Astrocyte of the cerebellum (primary cell): ENCODE data around the gene CFC1B.
"Not testable (repeated sequence)": the region's sequence is repeated elsewhere in the genome, so short reads cannot be mapped to it uniquely, and the experiment has no call there.

ENCODE experiments used
- DNase-seq: peaks from one replicate; pipeline ENCODE4 v3.0.0-alpha.2; 2011; ENCODE audit warnings: low read depth
- H3K4me3 ChIP-seq: 2 replicates; pipeline ENCODE4 v1.5.1; 2011; ENCODE audit warnings: mild to moderate bottlenecking, low read depth, low read length, moderate library complexity
- in situ Hi-C: cut with HindIII; loops from 2 replicates; pipeline ENCODE4 v1.10.0; 2017; ENCODE audit warnings: low sequenced_read_pairs

The CFC1B gene

GRCh38 chr2:130520992-130521391 is at the start of gene CFC1B:
TSS of gene CFC1B (plus strand) at chr2:130521222. CDS start at chr2:130521485, 263 bp downstream.
- DNase-seq, H3K4me3 ChIP-seq, in situ Hi-C loops: not testable (repeated sequence)

- H3K4me3 ChIP-seq, DNase-seq, in situ Hi-C loops: not testable (repeated sequence)
Observed at GRCh38 chr2:130491073-130491472, 29.9 kb upstream of the CFC1B start.

- DNase-seq, H3K4me3 ChIP-seq, in situ Hi-C loops: not testable (repeated sequence)
Observed at GRCh38 chr2:130509228-130509627, 11.8 kb upstream of the CFC1B start, which contains the start of gene POTEI. TSS of gene POTEI (minus strand) at chr2:130509328. CDS start at chr2:130509235, 93 bp downstream.

GRCh38 chr2:130510807-130511746 is 9.9 kb upstream of the CFC1B start:
- H3K4me3 ChIP-seq, in situ Hi-C loops, DNase-seq: not testable (repeated sequence)

GRCh38 chr2:130511747-130512451 is 9.1 kb upstream of the CFC1B start:
- DNase-seq, H3K4me3 ChIP-seq, in situ Hi-C loops: not testable (repeated sequence)

DNA sequence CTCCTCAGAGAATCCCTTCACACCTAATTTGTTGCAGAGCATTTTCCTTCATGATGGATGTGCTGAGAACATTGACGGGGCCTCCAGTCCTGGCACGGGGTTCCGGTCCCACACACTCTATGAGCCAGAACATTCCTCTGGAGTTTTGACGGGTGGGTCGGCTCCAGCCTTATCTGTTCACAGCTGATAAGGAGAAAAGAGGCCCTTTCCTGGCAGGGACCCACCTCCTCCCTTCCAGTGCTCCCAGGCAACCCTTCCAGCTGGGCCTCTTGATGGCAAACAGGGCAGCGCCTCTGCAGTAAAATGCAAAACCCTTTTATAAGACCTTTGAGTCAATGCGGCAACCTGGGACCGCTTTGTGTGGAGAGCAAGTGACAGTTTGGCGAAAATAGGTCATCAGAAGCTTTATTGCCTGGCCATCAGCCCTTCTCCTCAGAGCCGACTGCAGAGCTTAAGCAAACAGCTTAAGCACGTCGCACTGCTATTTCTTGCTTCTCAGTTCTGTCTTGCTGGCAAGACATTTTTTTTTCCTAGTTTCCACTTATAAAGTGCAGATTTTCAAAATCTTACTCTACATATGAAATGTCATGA is 2.4 kb upstream of the CFC1B start:
- in situ Hi-C loops, DNase-seq, H3K4me3 ChIP-seq: not testable (repeated sequence)

GRCh38 chr2:130522390-130522789 is 1.4 kb downstream of the CFC1B start:
- H3K4me3 ChIP-seq, DNase-seq, in situ Hi-C loops: not testable (repeated sequence)

DNA sequence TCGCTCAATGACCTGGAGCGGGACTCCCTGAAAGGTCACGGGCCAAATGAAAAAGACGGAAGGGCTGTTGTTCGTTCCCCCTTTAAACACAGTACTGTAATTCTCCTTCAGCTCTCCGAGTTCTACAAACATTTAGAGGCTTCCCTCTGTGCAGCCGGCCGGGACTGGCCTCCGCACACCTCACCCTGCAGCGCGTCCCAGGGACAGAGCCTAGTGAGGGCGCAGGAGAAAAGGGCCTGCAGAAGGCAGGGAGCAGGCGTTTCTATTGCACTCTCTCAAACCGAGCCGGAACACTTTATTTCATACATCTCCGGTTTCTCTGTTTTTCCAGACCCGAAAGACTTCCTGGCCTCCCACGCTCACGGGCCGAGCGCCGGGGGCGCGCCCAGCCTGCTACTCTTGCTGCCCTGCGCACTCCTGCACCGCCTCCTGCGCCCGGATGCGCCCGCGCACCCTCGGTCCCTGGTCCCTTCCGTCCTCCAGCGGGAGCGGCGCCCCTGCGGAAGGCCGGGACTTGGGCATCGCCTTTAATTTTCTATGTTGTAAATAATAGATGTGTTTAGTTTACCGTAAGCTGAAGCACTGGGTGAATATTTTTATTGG is 6.4 kb downstream of the CFC1B start:
- DNase-seq, H3K4me3 ChIP-seq, in situ Hi-C loops: not testable (repeated sequence)

DNA sequence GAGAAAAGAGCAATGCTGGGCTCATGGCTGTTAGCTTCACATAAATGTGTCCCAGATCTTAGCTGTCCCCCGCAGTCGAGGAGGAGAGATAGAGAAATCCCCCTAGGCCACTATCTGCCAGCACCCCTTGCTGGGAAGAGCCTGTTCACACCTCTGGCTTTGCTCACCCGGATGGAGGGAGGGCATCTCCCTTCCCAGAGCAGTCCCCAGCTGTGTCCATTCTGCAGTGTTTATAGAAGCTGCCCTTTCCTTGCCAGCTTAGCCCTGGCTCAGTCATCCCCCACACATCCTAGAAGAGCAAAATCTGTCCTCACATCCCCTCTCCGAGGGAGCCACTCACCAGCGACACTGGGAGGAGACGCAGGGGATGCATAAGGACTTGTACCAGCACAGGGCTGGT is 8.5 kb downstream of the CFC1B start:
- in situ Hi-C loops, H3K4me3 ChIP-seq, DNase-seq: not testable (repeated sequence)

DNA sequence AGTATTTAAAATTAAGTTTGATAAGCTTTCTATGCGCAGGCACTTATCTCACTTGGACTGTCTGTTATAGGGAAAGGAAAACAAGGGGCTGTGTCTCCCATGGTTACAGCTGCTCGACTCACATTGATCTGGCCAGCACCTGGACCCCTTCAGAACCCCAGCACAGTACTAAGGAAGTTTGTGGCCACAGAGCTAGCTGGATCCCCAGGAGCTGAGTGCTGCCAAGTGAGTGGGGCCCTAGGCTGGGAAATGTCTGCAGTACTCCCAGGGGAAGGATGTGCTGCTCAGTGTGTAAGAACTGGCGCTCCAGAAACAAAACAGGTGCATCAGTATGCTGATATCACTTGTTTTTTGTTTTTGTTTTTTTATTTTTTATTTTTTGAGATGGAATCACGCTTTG is 9.2 kb downstream of the CFC1B start:
- H3K4me3 ChIP-seq, DNase-seq, in situ Hi-C loops: not testable (repeated sequence)

DNA sequence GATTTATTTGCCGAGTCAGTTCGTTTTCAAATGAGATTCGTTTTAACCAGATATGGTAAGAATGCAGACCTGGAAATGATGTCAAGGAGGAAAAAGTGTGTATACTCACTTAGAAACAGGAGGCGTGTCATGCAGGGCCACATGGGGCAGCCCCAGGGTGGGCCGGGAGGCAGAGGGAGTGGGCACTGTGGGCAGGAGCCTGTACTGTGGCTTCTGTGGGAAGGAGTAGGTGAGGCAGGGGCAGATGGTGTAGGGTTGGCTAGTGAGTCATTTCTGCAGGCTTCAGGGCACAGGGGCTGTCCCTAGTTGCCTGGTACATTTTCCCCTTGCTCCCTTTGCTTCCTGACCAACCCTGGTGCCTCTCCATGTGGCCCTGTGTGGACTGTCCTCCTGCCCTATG is 10.2 kb downstream of the CFC1B start:
- H3K4me3 ChIP-seq, in situ Hi-C loops, DNase-seq: not testable (repeated sequence)

DNA sequence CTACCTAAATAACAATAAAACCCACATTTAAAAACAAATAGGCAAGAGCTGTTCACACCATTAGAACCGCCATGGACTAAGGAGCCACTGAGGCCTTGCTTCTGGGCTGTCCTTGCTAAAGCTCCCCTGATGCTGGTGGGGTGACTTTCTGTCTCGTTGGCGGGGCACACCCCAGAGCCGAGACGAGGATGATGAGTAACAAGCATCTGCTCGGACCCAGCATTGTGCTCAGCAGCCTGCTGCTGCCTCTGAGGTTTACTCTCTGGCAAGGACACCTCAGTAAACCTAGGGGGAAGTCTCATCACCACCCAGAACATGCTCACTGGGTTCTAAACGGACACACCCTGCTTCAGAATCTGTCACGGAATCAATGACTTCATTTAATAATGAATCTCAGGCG is 10.7 kb downstream of the CFC1B start:
- in situ Hi-C loops, DNase-seq, H3K4me3 ChIP-seq: not testable (repeated sequence)

DNA sequence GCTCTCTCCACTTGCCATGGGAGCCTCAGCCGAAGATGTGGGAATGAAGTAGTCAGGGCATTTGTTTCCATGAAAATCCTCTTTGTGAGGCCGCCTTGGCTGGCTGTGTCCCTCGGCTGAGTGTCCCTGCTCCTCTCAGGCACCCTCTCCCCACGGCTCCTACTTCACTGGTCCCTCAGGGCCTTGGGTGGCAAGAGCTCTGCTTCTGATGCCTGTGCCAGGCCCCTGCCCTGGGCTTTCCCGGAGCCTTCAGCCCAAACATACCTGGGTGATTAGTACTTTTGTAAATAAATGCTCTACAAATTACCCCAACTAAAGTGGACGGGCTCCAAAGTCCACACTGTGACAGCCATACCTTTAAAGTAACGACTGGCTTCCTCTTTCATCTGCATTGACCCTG is 15.6 kb downstream of the CFC1B start:
- DNase-seq, in situ Hi-C loops, H3K4me3 ChIP-seq: not testable (repeated sequence)

DNA sequence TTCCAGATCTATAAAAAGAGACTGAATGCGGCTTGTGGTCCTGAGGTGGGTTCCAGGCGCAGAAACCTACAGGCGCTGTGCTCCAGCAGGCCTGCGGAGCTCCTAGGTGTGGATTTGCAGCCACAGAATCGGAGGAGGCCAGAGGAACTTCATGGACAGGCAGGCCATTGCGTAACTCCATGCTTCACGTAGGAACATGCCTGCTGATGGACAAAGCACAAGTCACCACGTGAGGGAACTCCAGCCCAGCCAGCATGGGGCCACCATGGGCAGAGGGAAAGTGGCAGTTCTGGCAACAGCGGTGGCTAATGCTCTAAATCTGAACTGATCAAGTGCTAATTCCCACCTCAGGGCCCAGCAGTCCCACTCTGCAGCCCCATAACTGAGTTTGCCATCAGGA is 17.2 kb downstream of the CFC1B start:
- in situ Hi-C loops, H3K4me3 ChIP-seq, DNase-seq: not testable (repeated sequence)

- H3K4me3 ChIP-seq, DNase-seq, in situ Hi-C loops: not testable (repeated sequence)
Observed at GRCh38 chr2:130542789-130543188, 21.8 kb downstream of the CFC1B start.

GRCh38 chr2:130543785-130544528 is 22.9 kb downstream of the CFC1B start:
- DNase-seq, H3K4me3 ChIP-seq, in situ Hi-C loops: not testable (repeated sequence)
